ENCODE measurements around the gene TUFT1. TPM values are rescaled to one million over a fixed set of nuclear protein-coding genes. Genes with fewer than 3 reads are reported as not detected.

TUFT1 gene
- total and polyA plus RNA-seq, 2 of the 13 experiments (the other 11 are each of a cell fraction or from before 2014, with no cell fraction given): 6.4 to 7.3 TPM

- Histone ChIP-seq H3K36me3 (replicated peaks in 1 of 2; ENCODE audit: control insufficient read depth in 1 of 2, insufficient read depth in 2 of 2, low read length in 2 of 2) (no peaks in the 10 kb centered on the region), H3K27ac (ENCODE audit: extremely low read length, insufficient read depth, low read length) (no peak overlapping the region), H3K27me3 (ENCODE audit: control insufficient read depth in 1 of 2, insufficient read depth in 2 of 2, low read length in 2 of 2) (peaks cover 0 to 16% of the 10 kb centered on the region in 2 experiments; a peak in 2 of 5 replicates), H3K4me1 (ENCODE audit: insufficient read depth, low read length) (peaks cover 50% of the 10 kb centered on the region), H3K79me2 (ENCODE audit: insufficient read depth, low read length) (no peaks in the 10 kb centered on the region), H3K9ac (ENCODE audit: insufficient read depth, low read depth, low read length) (no peak overlapping the region), H3K9me3 (ENCODE audit: low read length) (no peaks in the 10 kb centered on the region), H2AFZ (ENCODE audit: low read length) (no peak overlapping the region), H3K4me3 (replicated peaks in 1 of 3; ENCODE audit: insufficient read depth in 1 of 3, low read depth in 2 of 3, low read length in 3 of 3) (peak overlapping the region in 1 of 3 experiments; percentile 80; a peak in 1 of 6 replicates), H3K4me2 (ENCODE audit: low read depth, low read length) (no peak overlapping the region; the same call in 1 of the 2 replicates), H4K20me1 (ENCODE audit: insufficient read depth, low read length) (no peaks in the 10 kb centered on the region)
- no peak for FAIRE-seq
- intact Hi-C loops (cut with micrococcal nuclease; ENCODE audit: unreplicated experiment) (no loop called here), in situ Hi-C loops (cut with HindIII; ENCODE audit: extremely low pct_ligation_motif_present, low pct_unique_long_range_greater_than_20kb) (no loop called here)
- no peak for ATAC-seq
- peak; percentile 92 for TF ChIP-seq ZNF441 (CRISPR knock-in tag; IDR thresholded peaks at IDR 0.05; ENCODE audit: borderline replicate concordance)
- TF ChIP-seq ZNF770 (CRISPR knock-in tag; IDR thresholded peaks at IDR 0.05): peak; percentile 94
- no peak for TF ChIP-seq ZNF343 (CRISPR knock-in tag; IDR thresholded peaks at IDR 0.05)
- TF ChIP-seq ZNF460 (CRISPR knock-in tag; IDR thresholded peaks at IDR 0.05; ENCODE audit: borderline replicate concordance): peak; percentile 24; the same call in 1 of the 2 replicates
- no TSS peak for BruUV-seq (replicated peaks)
- WGBS (ENCODE audit: low lambda C conversion rate): 37% methylated on average over 15 of the region's 15 CpGs
- ChIA-PET CTCF (ENCODE audit: low intra/inter-chr PET ratio, low total read pairs) (no interaction called here), POLR2A (interaction anchor here (0.6 to 2.1 kb wide), 5 partner anchors 11 to 50 kb away, joined by 3 to 11 read pairs (median 5); partner anchors contain the start of genes POGZ and TUFT1)
- DNase-seq (ENCODE audit: low spot score): no peak
Observed at GRCh38 chr1:151509350-151510019, 30.6 kb upstream of the TUFT1 start.

- ATAC-seq: no peak
- Histone ChIP-seq H3K4me3 (replicated peaks in 1 of 3; ENCODE audit: insufficient read depth in 1 of 3, low read depth in 2 of 3, low read length in 3 of 3) (peak overlapping the region in 2 of 3 experiments; percentile 71 to 80; a peak in 4 of 6 replicates), H3K36me3 (replicated peaks in 1 of 2; ENCODE audit: control insufficient read depth in 1 of 2, insufficient read depth in 2 of 2, low read length in 2 of 2) (no peaks in the 10 kb centered on the region), H3K9ac (ENCODE audit: insufficient read depth, low read depth, low read length) (no peak overlapping the region), H3K9me3 (ENCODE audit: low read length) (no peaks in the 10 kb centered on the region), H4K20me1 (ENCODE audit: insufficient read depth, low read length) (no peaks in the 10 kb centered on the region), H3K27me3 (ENCODE audit: control insufficient read depth in 1 of 2, insufficient read depth in 2 of 2, low read length in 2 of 2) (peaks cover 0 to 16% of the 10 kb centered on the region in 2 experiments; a peak in 2 of 5 replicates), H3K4me1 (ENCODE audit: insufficient read depth, low read length) (peaks cover 56% of the 10 kb centered on the region), H3K4me2 (ENCODE audit: low read depth, low read length) (peak overlapping the region; percentile 91), H3K27ac (ENCODE audit: extremely low read length, insufficient read depth, low read length) (no peak overlapping the region), H3K79me2 (ENCODE audit: insufficient read depth, low read length) (no peaks in the 10 kb centered on the region), H2AFZ (ENCODE audit: low read length) (no peak overlapping the region)
- FAIRE-seq: peak; percentile 8
- no peak for DNase-seq (ENCODE audit: low spot score)
- BruUV-seq (replicated peaks): no TSS peak
- intact Hi-C loops (cut with micrococcal nuclease; ENCODE audit: unreplicated experiment) (no loop called here), in situ Hi-C loops (cut with HindIII; ENCODE audit: extremely low pct_ligation_motif_present, low pct_unique_long_range_greater_than_20kb) (no loop called here)
- ChIA-PET CTCF (ENCODE audit: low intra/inter-chr PET ratio, low total read pairs) (no interaction called here), POLR2A (interaction anchor here (0.6 to 2.1 kb wide), 5 partner anchors 11 to 51 kb away, joined by 3 to 11 read pairs (median 5); partner anchors contain the start of genes POGZ and TUFT1)
- 2% methylated on average over 9 of the region's 9 CpGs for WGBS (ENCODE audit: low lambda C conversion rate)
- no peak for TF ChIP-seq PRDM10 (CRISPR knock-in tag; IDR thresholded peaks at IDR 0.05; ENCODE audit: low read depth)
- no peak for TF ChIP-seq ZNF710 (CRISPR knock-in tag; IDR thresholded peaks at IDR 0.05; ENCODE audit: borderline replicate concordance)
Observed at GRCh38 chr1:151510020-151510405, 30.1 kb upstream of the TUFT1 start.
